Ovary (tissue), 9 donors: Measurements from ENCODE around the gene SCPEP1. TPM values are rescaled to one million over a fixed set of nuclear protein-coding genes. Genes with fewer than 3 reads are reported as not detected.

Source experiments
- DNase-seq, 5 donors: peaks; one replicate each; pipeline ENCODE4 v3.0.0-alpha.2; 2019 to 2020
- H3K27ac ChIP-seq, 2 donors: fragments of 200-600 bp; one replicate each; pipeline versions ENCODE4 v1.5.1 to v1.8.0; 2019 to 2022
- H3K27me3 ChIP-seq: fragments of 200-600 bp; one replicate; pipeline ENCODE4 v1.8.0; 2022
- H3K36me3 ChIP-seq: fragments of 200-600 bp; sonication (generic); one replicate; pipeline ENCODE4 v1.5.1; 2019
- H3K4me1 ChIP-seq: one replicate; pipeline ENCODE4 v1.8.1; 2013; ENCODE audit warnings: mild to moderate bottlenecking, moderate library complexity; ENCODE audit not compliant: insufficient read depth
- H3K4me3 ChIP-seq: fragments of 200-600 bp; sonication (generic); one replicate; pipeline ENCODE4 v1.5.1; 2017
- H3K9me3 ChIP-seq, 2 donors: fragments of 200-600 bp in 1 of 2; sonication (generic) in 1 of 2; one replicate each; pipeline versions ENCODE4 v1.5.1 to v1.8.1; 2013 to 2019; ENCODE audit warnings: mild to moderate bottlenecking in 1 of 2, moderate library complexity in 1 of 2
- EP300 ChIP-seq: sonication (generic); formaldehyde crosslinking; IDR thresholded peaks from one replicate; pipeline ENCODE4 v1.6.1; 2017; ENCODE audit warnings: antibody characterized with exemption
- POLR2A ChIP-seq: fragments of 450-650 bp; IDR thresholded peaks from one replicate; pipeline ENCODE4 v1.6.1; 2017; ENCODE audit warnings: antibody characterized with exemption, mild to moderate bottlenecking, moderate library complexity
- WGBS, 3 donors: extraction: QIAGEN DNeasy Blood & Tissue Kit in 1 of 3; methylation state at CpG; one replicate each; pipeline versions ENCODE4 v1.1.5 to v1.1.7; 2013 to 2017; 5-methylcytosine and 5-hydroxymethylcytosine counted together
- intact Hi-C, 4 donors: fragments of 100-400 bp; cut with DNase I; formaldehyde crosslinking; loops; one replicate each; pipeline versions ENCODE4 v1.11.0 to v1.15.1; 2022 to 2023
- polyA plus RNA-seq, 2 donors: library from polyadenylated mRNA; stranded (reverse); fragments of 200-250 nt in 1 of 2; fragments of 350-450 nt in 1 of 2; fragmentation: Illumina TruSeq in 1 of 2; extraction: RNeasy Lipid Tissue Mini Kit (QIAGEN cat#74804) in 1 of 2; gene quantifications; one replicate each; pipeline ENCODE4 v1.2.3, GENCODE V29; 2013 to 2014
- total RNA-seq, 7 donors: library from RNA; depleted of rRNA in 2 of 7; stranded (reverse); fragments of >200 nt in 2 of 7; fragmentation: NEBNext Ultra II Directional in 3 of 7; extraction: Animal tissue kit (Norgen Biotek cat#: 25700) in 3 of 7; gene quantifications; one replicate each; pipeline versions ENCODE4 v1.1.0 to v1.2.4, GENCODE V29; 2016 to 2023
- TF ChIP-seq, protein P1 (sequence below), 3 donors: fragments of 450-650 bp in 2 of 3; fragments of 200-600 bp in 1 of 3; IDR thresholded peaks; one replicate each; pipeline versions ENCODE4 v1.5.1 to v1.8.0; 2016 to 2022; ENCODE audit warnings: antibody characterized with exemption in 3 of 3, mild to moderate bottlenecking in 1 of 3
- donor health status: DM: no; HTN: no; CAD: no; lungs with moderate emphysema.
- donor health status: DM: no; HTN: no; CAD: no.
- donor health status: Bipolar disorder and iron deficiency.
- donor health status: DM: yes; HTN: yes; CAD: no.
- donor health status: DM: no; HTN: no; CAD: no.
- donor health status: DM: yes; HTN: yes; CAD: no.

The SCPEP1 gene
- total and polyA plus RNA-seq, 9 donors: 36.5 to 180 (median 58.7) TPM

DNA sequence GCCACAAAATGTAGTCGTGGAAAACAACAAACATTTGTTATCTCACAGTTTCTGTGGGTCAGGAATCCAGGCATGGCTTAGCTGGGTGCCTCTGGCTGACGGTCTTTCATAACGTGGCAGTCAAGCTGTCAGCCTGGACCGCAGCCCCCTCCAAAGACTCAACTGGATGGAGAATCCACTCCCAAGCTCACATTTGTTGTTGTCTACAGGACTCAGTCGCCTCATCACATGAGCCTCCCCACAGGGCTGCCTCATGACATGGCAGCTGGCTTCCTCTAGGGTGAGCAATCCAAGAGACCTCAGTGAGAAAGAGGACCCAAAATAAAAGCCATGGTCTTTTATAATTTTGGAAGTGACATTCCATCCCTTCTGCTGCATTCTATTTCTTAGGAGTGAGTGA lies 72.4 kb downstream of the SCPEP1 start:
- TF ChIP-seq POLR2A (no peak), EP300 (no peak)
- TF ChIP-seq, protein P1, sequence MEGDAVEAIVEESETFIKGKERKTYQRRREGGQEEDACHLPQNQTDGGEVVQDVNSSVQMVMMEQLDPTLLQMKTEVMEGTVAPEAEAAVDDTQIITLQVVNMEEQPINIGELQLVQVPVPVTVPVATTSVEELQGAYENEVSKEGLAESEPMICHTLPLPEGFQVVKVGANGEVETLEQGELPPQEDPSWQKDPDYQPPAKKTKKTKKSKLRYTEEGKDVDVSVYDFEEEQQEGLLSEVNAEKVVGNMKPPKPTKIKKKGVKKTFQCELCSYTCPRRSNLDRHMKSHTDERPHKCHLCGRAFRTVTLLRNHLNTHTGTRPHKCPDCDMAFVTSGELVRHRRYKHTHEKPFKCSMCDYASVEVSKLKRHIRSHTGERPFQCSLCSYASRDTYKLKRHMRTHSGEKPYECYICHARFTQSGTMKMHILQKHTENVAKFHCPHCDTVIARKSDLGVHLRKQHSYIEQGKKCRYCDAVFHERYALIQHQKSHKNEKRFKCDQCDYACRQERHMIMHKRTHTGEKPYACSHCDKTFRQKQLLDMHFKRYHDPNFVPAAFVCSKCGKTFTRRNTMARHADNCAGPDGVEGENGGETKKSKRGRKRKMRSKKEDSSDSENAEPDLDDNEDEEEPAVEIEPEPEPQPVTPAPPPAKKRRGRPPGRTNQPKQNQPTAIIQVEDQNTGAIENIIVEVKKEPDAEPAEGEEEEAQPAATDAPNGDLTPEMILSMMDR (IDR thresholded peaks at IDR 0.05): no peak
- H3K36me3 ChIP-seq: no peaks in the 10 kb centered on the region
- H3K27me3 ChIP-seq: no peaks in the 10 kb centered on the region
- DNase-seq: no peak
- no peak overlapping the region for H3K27ac ChIP-seq
- peaks cover 5% of the 10 kb centered on the region for H3K4me1 ChIP-seq
- H3K9me3 ChIP-seq: no peaks in the 10 kb centered on the region
- intact Hi-C loops: no loop called here
- WGBS, 3 donors: 48 to 66% (median 53%) methylated on average over 5 of the region's 5 CpGs
- no peak overlapping the region for H3K4me3 ChIP-seq

DNA sequence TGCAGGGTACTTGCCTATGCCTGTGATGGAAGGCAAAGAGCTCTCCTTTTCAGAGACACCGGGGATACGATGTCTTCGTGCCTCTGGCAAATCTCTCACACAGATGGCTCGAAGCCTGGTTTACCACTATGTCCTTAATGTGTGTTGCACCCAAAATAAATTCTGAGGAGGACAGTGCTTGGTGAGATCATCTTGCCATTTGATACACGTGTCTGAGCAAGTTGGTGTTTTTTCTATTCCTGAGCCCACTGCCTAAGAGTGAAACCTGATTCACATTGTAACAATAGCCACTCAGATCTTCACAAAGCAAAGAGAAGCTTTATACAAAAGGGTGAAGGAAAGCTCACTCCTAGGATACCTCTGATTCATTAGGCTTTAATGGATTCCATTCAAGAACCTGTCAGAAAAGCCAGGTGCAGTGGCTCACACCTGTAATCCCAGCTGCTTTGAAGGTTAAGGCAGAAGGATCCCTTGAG lies 74.0 kb downstream of the SCPEP1 start:
- Histone ChIP-seq H3K27me3 (no peaks in the 10 kb centered on the region), H3K4me3 (no peak overlapping the region), H3K4me1 (no peaks in the 10 kb centered on the region), H3K9me3 (no peaks in the 10 kb centered on the region), H3K36me3 (no peaks in the 10 kb centered on the region), H3K27ac (no peak overlapping the region)
- no peak for TF ChIP-seq POLR2A
- TF ChIP-seq, protein P1 (IDR thresholded peaks at IDR 0.05): no peak
- no peak for TF ChIP-seq EP300
- WGBS, 3 donors: 62 to 67% (median 63%) methylated on average over 5 of the region's 5 CpGs
- DNase-seq: no peak
- intact Hi-C loops: no loop called here

Other genes starting within 250 kb of the SCPEP1 start
- gene C17orf67, start 144.2 kb upstream of the SCPEP1 start, total RNA-seq: 1 to 10 TPM; 2.4 to 6.0 (median 3.3) TPM
- 1 to 10 TPM; 1.5 to 2.6 TPM for gene C17orf67, start 144.2 kb upstream of the SCPEP1 start, polyA plus RNA-seq
- gene DGKE, start 144.0 kb upstream of the SCPEP1 start, total RNA-seq: 10 to 100 TPM in 6 of 7 donors, 1 to 10 TPM in 1; 8.5 to 16.4 (median 11.8) TPM
- 1 to 10 TPM; 3.0 to 5.0 TPM for gene DGKE, start 144.0 kb upstream of the SCPEP1 start, polyA plus RNA-seq
- 10 to 100 TPM; 23.6 to 57.6 (median 45.9) TPM for gene TRIM25, start 64.1 kb upstream of the SCPEP1 start, total RNA-seq
- 10 to 100 TPM; 12.5 to 71.7 TPM for gene TRIM25, start 64.1 kb upstream of the SCPEP1 start, polyA plus RNA-seq
- gene COIL, start 17.1 kb upstream of the SCPEP1 start, total RNA-seq: 10 to 100 TPM; 10.9 to 17.8 (median 12.9) TPM
- gene COIL, start 17.1 kb upstream of the SCPEP1 start, polyA plus RNA-seq: 10 to 100 TPM; 12.4 to 14.3 TPM
- gene AKAP1, start 107.1 kb downstream of the SCPEP1 start, total RNA-seq: 10 to 100 TPM; 20.0 to 45.2 (median 34.1) TPM
- 10 to 100 TPM; 21.5 to 30.4 TPM for gene AKAP1, start 107.1 kb downstream of the SCPEP1 start, polyA plus RNA-seq